HK-2 (cell line): ENCODE measurements around the gene RPS5.
"Not testable (repeated sequence)": the region's sequence is repeated elsewhere in the genome, so short reads cannot be mapped to it uniquely, and the experiment has no call there.

Experiments
- DNase-seq: peaks from one replicate; pipeline ENCODE4 v3.0.0-alpha.2; 2018; ENCODE audit not compliant: unreplicated experiment

The RPS5 gene

DNA sequence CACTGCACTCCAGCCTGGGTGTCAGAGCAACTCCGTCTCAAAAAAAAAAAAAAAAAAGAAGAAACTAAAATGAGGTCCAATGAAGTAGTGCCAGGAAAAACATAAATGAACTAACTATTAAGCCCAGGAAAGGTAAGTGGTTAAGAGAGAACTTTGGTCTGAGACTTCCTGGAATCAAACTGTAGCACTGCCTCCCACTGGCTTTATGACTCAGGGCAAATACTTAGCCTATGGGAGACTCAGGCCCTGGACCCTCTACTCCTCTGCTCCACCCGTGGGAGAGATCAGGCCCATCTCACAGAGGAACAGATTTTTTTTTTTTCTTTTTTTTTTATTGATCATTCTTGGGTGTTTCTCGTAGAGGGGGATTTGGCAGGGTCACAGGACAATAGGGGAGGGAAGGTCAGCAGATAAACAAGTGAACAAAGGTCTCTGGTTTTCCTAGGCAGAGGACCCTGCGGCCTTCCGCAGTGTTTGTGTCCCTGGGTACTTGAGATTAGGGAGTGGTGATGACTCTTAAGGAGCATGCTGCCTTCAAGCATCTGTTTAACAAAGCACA, 16.9 kb downstream of the RPS5 start:
- not testable (repeated sequence) for DNase-seq

DNA sequence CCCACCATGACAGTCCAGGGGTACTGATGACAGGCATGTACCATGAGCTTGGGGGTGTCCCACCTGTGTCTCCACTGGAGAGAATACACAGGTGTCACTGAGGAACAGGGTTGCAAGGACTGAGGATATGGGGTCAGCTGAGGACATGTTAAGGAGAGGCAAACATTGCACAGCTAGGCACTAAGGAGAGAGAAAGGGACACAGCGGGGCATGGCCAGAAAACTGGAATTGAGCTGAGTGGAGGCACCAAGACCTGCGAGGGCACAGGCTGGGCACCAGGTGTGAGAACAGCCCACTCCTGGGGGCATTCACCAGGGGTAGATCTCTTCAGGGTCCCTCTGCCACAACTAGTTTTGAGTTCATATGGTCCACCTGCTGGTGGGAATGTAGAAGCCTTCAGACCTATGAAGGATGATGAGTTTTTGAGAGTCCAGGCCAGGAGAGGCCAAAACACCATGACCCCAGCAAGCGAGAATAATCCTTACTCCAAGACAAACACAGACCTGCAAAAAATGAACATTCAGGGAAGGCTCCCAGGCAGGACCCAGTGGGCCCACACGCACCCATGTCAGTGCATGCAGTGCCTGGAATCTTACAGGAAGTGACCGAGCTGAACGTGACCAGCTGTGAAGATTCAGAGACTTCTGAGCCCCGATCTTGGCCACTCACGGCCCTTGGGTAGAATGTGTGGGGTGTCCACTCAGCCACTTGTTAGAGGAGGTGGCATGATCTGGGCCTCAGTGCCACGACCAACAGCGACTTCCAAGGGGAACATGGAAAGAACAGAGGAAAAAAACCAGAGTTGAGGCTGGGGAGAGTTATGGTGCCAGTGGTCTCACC, 20.0 kb downstream of the RPS5 start:
- no peak for DNase-seq

DNA sequence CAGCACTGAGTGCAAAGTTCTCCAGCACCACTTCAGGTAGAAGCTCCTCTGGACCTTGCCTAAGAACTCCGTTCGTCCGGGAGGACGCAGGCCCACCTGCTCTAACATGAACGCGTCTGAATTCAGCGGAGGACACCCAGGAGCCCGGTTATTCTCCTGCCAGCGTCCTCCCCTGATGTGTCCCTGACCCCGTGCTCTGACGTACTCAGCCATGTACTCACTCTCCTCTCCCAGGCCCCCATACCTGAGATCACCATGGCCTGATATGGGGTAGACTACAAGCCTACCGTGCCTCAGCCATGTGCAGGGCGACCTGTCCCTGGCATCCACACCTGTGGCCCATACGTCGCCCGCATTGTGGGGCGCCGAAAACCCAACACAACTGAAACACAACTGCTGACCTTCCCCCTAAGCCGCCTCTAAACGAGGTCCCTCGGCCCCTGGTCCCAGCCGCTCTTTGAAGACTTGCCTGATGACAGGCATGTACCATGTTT, 20.6 kb downstream of the RPS5 start:
- DNase-seq = no peak

DNA sequence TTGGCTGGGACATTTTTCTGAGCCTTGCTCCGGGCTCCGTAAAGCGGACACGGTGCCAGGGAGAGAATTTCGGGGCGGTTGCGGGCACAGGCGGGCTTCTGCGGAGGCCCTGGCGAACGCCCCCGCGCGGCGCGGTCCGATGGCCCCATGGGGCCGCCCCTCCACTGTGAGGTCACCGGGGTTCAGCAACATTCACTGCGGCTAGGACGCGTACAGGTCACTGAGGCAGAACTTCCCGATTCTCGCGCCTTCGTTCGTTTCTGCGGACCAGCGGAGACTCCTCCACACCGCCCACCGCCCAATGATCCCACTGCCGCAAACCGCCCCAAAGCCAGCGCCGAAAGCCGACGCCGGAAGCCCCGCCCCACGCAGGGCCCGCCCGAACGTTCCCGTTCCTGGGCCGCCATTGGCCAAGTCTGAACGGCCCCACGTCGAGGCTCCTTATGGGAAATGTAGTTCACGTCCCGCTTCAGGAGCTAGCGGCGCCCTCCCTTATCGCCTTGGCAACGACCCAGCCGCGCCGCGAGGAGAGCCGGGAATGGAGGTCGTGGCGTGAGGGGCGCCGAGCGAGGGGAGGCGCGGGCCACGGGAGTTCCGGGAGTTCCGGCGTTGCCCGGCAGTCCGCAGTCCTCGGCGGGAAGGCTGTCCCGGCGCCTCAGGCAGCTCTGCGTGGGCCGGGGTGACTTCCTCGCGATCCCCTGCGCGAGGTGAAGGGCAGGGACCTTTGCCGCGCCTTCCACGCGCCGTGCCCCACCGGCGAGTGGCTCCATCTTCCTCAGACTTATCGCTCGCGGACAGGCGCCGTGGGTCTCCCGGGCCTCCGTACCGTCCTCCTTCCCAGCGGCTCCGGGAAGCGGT, 21.3 kb downstream of the RPS5 start, which contains the start of gene ZNF584:
TSS of gene ZNF584 (plus strand) at position 498 of the 858 bp plus-strand sequence. CDS start 499 bp downstream, outside the sequence.
- peak; percentile 99 for DNase-seq

DNA sequence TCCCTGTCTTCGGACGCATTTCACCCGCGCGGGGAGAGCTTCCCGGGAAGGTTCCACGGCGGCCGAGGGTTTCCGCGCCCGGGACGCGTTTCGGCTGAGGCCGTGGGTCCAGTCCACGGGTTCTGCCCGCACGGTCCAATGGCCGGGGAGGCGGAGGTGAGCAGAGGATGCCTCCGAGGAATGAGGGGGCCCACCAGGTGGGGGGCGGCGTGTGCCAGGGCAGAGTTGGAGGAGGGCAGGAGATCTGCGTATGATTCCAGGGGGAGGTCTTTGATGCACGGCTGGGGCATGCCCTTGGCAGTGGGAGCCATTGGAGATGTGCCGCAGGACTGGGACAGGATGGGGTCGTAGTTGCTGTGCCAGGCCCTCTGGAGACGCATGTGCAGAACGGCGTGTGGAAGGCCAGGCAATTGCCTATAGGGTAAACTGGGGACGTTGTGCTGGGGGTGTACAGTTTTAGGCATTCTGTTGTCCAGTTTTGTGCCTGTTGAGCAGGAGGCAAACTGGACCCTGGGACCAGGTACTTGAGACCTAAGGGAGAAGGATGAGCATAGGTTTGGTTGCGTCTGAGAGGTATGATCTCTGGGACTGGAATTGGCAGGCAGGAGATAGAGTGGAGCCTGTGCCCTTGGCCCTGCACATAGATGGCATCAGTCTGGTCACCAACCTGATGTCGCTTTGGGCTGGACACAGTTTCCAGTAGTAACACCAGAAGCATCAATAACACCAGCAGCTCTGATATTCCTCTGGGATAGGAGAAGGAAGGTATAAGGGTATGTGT, 22.1 kb downstream of the RPS5 start:
- DNase-seq = peak; percentile 73

DNA sequence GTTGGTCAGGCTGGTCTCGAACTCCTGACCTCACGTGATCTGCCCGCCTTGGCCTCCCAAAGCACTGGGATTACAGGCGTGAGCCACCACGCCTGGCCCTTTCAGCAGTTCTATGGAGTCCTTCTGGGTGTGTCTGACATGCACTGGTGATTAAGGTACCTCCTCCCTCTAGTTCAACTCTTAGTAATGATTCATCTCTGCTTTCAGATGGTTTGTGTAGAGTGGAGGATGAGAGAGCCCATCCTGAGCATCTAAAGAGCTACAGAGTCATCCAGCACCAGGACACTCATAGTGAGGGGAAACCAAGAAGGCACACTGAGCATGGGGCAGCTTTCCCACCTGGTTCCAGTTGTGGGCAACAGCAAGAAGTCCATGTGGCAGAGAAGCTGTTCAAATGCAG, 29.5 kb downstream of the RPS5 start:
- DNase-seq = no peak

DNA sequence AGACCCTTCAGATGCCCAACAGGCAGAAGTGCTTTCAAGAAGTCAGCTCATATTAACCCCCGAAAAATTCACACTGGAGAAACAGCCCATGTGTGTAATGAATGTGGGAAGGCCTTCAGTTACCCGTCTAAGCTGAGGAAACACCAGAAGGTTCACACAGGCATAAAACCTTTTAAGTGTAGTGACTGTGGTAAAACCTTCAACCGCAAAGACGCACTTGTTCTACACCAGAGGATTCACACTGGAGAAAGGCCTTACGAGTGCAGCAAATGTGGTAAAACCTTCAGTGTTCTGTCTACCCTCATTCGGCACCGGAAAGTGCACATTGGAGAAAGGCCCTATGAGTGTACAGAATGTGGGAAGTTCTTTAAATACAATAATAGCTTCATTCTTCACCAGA, 30.0 kb downstream of the RPS5 start:
- no peak for DNase-seq

DNA sequence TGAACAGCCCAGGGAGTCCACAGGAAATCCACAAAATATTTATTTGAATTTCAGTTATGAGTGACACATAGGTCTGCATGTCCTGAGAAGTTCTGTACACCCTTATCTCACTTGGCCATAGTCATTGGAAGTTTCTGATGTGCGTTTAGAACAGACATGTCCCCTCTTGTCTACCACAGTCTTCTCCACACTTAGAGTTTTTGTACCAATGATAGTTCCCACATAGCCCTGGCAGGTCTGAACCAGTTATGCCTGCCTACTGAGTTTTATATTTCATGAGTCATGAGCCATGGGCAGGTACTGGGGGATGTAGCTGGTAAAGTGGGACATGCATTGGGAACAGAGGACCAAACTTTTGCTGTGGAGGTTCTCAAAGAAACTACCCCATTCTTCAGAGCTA, 41.5 kb downstream of the RPS5 start:
- no peak for DNase-seq

DNA sequence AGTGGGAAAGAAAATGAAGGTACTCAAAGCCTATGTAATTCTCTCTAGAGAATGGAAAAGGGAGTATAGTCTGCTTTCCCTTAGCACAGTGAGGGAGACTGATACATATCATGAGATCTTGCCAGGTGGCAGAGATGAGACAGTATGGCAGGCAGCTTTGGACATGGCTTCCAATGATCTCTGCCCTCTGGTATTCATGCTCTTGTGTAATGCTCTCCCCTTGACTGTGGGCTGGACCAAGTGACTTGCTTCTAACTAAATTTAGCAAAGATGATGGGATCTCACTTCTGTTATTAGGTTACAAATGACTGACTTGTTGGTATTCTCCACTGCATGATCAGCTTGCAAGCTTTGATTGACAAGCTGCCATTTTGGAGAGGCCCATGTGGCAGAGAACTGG, 42.7 kb downstream of the RPS5 start:
- DNase-seq = no peak

DNA sequence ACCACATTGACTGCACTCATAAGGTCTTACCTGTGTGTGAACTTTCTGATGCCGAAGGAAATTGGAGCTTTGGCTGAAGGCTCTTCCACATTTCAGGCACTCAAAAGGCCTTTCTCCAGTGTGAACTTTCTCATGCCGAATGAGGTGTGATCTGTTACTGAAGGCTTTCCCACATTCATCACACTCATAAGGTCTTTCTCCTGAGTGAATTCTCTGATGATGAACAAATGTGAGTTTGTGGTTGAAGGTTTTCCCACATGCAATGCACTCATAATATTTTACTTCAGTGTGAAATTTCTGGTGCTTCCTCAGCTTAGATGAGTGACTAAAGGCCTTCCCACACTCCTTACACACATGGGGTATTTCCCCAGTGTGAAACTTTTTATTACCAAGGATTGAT, 47.1 kb downstream of the RPS5 start:
- DNase-seq = no peak

DNA sequence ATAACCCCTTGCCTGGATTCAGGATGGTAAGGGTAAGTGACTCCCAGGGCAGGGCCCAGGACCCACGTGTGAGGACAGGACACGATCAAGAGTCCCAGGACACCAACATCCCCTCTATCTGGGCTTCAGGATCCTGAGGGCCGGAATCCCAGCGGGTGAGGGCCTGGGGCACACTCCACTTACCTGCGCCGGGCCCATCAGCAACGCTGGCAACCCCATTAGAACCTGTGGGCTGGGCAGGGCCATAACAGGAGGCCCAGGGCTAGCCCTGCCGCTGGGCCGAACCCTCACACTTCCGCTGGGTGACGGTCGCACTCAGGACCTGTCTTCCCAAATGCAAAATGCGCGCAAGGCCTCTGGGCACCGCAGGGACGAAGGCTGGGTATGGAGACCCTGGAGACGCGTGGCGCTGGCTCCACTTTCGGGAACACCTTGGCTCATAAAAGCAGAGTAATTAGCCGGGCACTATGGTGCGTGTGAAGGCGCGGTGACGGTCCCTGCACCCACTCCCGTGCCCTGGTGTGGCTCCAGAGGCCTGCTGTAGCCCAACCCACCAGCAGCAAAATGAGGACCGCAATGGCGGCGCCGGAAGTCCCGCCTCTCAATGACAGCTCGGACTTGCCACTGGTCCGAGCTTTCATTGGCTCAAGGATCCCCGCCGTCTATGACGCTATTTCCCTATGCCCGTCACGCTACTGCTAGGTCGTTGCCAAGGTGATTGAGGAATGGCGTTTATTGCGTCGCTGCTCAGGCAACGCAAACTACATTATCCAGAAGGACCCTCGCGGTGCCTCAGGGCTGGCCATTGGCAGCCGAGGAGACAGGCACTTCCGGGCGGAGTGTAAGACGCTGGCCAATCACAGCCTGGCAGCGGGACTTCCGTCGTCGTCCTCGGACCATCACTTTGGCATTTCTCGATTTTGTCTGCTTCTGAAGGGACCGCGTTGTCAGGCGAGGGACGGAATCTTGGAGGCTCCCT, 52.8 kb downstream of the RPS5 start, which contains the start of gene ZNF132:
TSS of gene ZNF132 (minus strand) at position 578 of the 979 bp plus-strand sequence. CDS start at position 246, 332 bp downstream.
- peak; percentile 97 for DNase-seq

DNA sequence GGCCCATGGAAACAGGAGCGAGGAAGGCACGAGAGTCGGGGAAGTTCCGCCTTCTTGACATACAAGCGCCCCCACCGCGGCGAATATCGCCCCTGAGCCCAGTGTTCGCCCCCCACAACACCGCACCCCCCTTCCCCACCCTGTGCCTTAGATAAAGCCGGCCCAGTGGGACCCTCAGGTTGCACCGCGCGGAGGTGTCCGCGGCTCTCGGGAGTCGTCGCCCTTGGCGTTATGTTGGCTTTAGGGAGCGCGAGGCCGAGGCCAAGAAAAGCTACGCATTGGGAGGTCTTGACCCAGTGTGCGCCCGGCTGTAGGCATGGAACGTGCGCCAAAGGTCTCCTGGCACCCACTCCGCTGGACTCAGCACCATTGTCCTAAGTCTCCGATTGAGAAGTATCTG, 53.5 kb downstream of the RPS5 start:
- no peak for DNase-seq

DNA sequence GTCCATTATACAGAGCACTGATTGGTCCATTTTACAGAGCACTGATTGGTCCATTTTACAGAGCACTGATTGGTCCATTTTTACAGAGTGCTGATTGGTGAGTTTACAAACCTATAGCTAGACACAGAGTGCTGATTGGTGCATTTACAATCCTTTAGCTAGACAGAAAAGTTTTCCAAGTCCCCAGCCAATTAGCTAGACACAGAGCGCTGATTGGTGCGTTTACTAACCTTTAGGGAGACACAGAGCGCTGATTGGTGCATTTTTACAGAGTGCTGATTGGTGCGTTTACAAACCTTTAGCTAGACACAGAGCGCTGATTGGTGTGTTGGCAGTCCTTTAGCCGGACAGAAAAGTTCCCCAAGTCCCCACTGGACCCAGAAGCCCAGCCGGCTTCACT, 55.9 kb downstream of the RPS5 start:
- not testable (repeated sequence) for DNase-seq
